HEK293 (cell line): ENCODE data around the gene TNNI3.

Experiments used
- CTCF ChIP-seq: fragments of 450-650 bp; formaldehyde crosslinking; IDR thresholded peaks from 2 replicates; pipeline ENCODE4 v1.5.1; 2016; ENCODE audit warnings: missing biosample characterization, missing genetic modification characterization
- ELK4 ChIP-seq: IDR thresholded peaks from 2 replicates; pipeline ENCODE4 v1.6.1; 2011; ENCODE audit warnings: mild to moderate bottlenecking, low read depth, low read length, borderline replicate concordance
- IKZF3 ChIP-seq: fragments of 450-650 bp; IDR thresholded peaks from 2 replicates; pipeline ENCODE4 v1.5.0; 2018; ENCODE audit warnings: missing biosample characterization, mild to moderate bottlenecking, missing genetic modification characterization, moderate library complexity
- ZBTB44 ChIP-seq: fragments of 450-650 bp; IDR thresholded peaks from 2 replicates; pipeline ENCODE4 v1.5.1; 2018; ENCODE audit warnings: missing biosample characterization, mild to moderate bottlenecking, missing genetic modification characterization
- ZNF10 ChIP-seq: fragments of 450-650 bp; formaldehyde crosslinking; IDR thresholded peaks from 2 replicates; pipeline ENCODE4 v1.5.1; 2017; ENCODE audit warnings: missing biosample characterization, missing genetic modification characterization
- ZNF510 ChIP-seq: fragments of 450-650 bp; formaldehyde crosslinking; IDR thresholded peaks from 2 replicates; pipeline ENCODE4 v1.5.1; 2018; ENCODE audit warnings: mild to moderate bottlenecking, missing genetic modification characterization, missing biosample characterization; ENCODE audit not compliant: insufficient replicate concordance
- ZNF548 ChIP-seq: fragments of 450-650 bp; formaldehyde crosslinking; IDR thresholded peaks from 2 replicates; pipeline ENCODE4 v1.5.1; 2016; ENCODE audit warnings: missing biosample characterization, missing genetic modification characterization
- ZNF768 ChIP-seq: fragments of 450-650 bp; formaldehyde crosslinking; IDR thresholded peaks from 2 replicates; pipeline ENCODE4 v1.5.1; 2018; ENCODE audit warnings: missing biosample characterization, mild to moderate bottlenecking, missing genetic modification characterization
- ZSCAN18 ChIP-seq: fragments of 450-650 bp; formaldehyde crosslinking; IDR thresholded peaks from 2 replicates; pipeline ENCODE4 v1.5.1; 2016; ENCODE audit warnings: missing biosample characterization, missing genetic modification characterization

GRCh38 chr19:55178781-55179599 is 21.5 kb upstream of the TNNI3 start:
- no peak for TF ChIP-seq CTCF (tag by site-specific recombination)
- no peak for TF ChIP-seq ZNF768 (tag by site-specific recombination)
- TF ChIP-seq IKZF3 = no peak
- no peak for TF ChIP-seq ZNF510 (tag by site-specific recombination)
- TF ChIP-seq ZNF548 = no peak
- no peak for TF ChIP-seq ZNF10 (tag by site-specific recombination)
- no peak for TF ChIP-seq ELK4
- TF ChIP-seq ZSCAN18 (tag by site-specific recombination) = no peak
- 0 out of 2 replicates have a peak, but pooled peaks have one; percentile 31 for TF ChIP-seq ZBTB44 (tag by site-specific recombination)
